ENCODE data around the gene SEC14L5.

GRCh38 chr16:4920826-4921225 lies 37.3 kb upstream of the SEC14L5 start:
- no peak for TF ChIP-seq CTCF (IDR thresholded peaks at IDR 0.05)
- no peak for TF ChIP-seq POLR2AphosphoS5 (IDR thresholded peaks at IDR 0.05)
- TF ChIP-seq POLR2A (IDR thresholded peaks at IDR 0.05) = no peak
- no peak for TF ChIP-seq EP300 (IDR thresholded peaks at IDR 0.05)
